DMS53 treated with DMSO at 0.1 percent for 48 hours (cell line): Measurements from ENCODE around the gene MBD1.
"Not testable (repeated sequence)": the region's sequence is repeated elsewhere in the genome, so short reads cannot be mapped to it uniquely, and the experiment has no call there.

Source experiments
- DNase-seq: peaks from one replicate; lab custom pipeline; 2025; ENCODE audit not compliant: unreplicated experiment; lab: John Stamatoyannopoulos, UW

Gene MBD1

DNA sequence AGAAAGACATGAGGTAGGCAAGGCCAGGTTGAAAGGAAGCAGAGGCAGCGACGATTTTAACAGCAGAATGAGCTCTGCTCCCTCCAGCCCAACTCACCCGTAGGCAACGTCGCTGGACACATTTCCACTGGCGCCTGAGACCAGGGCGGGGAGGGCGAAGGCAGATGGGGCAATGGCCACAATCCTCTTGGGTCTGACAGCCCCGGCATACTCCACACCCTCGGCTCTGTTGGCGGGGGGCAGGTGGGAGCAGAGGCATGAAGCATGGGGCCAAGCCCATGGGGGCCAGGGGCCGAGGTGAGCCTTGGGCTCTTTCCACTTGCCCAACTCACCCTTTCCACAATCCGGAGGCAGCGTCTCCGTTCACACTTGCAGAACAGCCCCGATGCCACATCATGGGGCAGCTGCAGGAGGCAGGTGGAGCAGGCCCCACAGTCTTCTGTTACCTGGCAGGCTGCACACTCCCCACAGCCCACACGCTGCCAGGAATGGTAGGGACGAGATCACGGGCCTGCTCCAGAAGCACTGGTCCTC is 5.8 kb downstream of the MBD1 start:
- no peak for DNase-seq

DNA sequence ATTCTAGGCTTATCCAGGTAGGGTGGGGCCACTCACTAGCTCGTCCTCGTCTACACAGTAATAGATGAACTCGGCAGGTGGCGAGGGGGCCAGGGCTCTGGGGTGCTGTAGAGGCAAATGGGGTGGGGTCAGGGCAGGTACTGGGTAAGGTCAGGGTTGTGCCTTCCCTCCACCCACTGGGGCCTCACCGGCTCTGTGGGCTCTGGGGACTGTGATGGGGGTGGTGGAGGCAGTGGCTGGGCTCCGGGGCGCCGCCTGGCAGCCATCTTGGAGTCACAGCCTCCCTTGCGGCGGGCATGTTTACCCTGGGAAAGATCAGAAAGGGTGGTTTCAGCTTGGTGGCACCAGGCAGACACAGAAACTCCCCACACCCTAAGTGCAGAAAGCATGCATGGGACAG is 6.4 kb downstream of the MBD1 start:
- no peak for DNase-seq

DNA sequence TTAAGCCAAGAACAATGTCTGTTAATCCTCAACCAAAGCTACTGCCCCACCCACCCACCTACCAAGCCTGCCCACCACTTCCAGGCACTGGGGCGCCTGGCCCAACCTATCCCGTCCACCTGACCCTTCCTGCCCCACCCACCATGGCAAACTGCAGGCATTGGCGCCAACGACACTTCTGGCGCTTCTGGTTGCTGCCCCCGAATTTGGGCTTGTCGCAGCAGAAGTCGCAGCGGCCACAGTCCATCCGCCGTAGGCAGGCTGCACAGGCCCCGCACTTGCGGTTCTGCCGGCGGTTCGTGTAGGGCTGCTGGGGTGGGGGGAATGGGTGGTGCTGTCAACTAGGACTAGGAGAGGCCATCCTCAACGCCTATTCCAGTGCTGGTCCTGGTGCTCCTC is 7.3 kb downstream of the MBD1 start:
- DNase-seq = no peak

DNA sequence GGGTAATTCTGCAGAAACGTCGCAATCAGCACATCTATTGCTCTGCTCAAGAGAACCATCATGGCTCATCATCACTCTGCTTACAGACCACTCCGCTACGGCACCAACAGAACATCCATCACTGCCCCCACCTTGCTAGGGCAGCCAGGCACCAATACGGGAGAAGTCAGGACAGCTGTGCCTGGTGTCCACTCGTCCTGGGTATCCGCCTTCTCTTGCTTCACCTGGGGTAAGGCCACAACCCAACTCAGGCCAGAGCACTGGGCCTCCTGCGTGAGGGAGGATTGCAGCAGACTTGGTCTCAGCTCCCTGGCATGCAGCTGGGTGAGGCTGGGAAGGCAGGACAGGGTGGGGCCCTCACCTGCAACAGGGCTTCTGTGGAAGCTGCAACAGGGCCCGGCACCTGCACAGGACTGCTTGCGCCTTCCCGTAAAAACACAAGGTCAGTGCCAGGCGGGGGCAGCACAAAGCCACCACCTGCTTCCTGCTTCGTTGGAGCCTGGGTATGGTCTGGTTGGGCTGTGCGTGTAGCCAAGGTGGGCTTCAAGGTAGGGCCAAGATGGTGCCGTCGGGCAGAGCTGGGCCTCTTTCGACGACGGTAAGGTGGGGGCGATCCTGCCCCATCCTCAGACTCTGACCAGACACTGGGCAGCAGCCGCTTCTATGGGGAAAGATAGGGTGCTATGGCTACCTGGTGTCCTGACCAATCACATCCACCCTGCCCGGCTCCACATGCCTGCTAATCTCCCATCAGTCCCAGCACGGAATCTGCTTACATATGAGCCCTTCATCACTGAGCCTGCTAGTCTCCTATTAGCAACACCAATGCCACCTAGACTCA is 7.9 kb downstream of the MBD1 start:
- DNase-seq = no peak

DNA sequence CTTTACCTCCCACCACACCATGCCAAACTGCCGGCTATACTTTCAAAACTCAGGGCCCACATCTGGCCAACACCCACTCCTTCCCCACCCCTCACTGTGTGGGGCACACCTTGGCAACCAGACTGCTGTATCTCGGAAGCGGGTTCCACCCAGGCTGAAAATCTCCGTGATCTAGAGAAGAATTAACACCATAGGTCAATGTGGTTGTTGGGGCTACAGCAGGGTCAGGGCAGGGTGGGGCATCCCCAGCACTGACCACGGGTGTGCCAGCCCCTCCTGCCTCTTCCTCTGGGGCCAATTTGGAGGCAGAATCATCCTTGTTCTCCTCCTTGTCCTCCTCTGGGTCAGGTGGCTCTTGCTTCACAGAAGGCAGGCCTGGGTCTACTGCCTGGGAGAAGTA is 8.8 kb downstream of the MBD1 start:
- DNase-seq = no peak

DNA sequence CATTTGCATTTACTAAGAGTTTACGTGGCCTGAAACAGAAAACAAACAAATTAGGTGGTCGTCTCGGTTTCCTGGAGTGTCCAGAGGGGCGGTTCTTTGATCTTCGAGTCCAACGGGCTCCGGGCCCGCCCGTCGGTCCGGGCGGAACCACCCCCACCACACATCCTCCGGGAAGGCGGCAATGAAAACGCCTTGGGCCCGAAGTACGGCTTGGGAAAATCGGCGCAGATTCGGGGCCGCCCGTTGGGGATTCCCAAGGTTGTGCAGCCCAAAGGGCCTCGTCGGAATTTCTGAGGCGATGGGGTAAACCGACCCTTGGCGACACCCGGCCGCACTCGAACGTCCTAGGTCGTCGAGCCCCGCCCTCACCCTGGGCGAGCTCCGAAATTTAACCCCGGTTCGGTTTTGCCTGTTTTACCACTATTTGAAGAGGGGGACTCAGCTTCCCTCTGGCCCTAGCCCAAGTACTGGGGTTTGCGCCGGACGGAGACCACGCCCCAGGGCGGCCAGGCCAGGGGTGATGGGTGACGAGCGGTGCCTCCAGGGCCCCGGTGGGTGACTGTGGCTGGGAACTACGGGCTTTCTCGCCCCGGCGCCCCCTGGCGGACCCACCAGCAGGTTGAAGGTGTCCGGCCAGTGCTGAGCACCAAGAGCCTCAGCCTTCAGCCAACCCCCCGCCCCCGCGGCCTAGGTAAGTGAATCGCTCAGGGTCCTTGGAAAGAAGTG is 13.1 kb downstream of the MBD1 start:
- peak; percentile 41 for DNase-seq

DNA sequence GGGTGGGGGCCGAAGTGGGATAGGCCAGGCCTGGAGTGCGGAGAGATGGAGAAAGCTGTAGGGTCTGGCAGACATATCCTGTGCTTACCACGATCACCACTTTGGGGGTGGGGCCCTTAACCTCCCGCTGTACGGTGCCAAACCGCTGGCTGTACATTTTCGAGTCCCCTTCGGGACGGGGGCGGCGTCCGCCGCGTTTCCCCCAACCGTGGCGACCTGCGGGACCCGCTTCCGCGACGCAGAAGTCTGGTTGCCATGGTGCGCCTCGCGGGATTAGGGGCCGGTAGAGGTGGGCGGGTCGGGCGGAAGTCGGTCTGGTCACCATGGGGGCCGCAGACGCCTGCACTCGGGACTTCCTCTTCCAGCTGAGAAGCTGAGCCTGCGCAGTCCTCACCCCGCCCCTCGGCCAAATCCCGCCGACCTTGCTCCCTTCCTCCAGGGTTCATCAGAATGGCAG is 15.0 kb downstream of the MBD1 start, which contains the start of gene CFAP53:
Gene CFAP53 (minus strand): TSS at position 248 of the 457 bp plus-strand sequence. CDS start 91 bp downstream, at position 157.
- peak; percentile 19 for DNase-seq

DNA sequence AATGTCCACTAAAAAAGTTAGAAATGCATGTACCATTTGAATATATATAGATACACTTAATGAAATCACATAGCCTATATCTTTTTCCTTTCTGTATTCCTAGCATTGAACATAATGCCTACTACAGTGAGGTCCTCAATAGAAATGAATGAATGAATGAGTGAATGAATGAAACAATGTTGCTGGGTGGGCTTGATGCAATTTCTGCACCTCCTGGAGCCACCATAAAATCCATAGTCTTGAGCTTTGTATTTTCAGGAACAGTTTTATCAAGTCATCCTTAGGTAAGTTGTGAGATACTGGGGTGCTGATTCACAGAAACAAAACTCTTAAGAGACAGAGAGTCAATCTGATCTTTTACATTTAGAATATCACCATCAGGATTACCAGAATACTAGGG is 18.3 kb downstream of the MBD1 start:
- DNase-seq = no peak

DNA sequence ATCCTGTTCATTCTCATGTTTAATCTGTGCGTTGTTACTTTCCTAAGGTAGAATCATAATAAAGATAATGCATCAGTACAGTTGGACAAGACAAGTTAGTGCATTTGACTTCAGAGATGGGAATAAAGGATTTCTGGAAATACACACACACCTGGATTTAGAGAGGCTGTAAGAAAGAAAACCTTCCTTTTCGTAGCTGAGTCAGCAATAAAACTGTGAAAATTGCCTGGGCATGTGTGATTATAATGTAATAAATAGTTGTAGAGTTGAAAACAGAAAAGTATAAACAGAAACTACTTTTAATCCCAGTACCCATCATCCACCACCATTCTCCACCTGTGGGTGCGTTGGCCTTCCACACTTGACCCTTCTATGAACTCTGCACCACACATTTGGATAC is 30.4 kb downstream of the MBD1 start:
- DNase-seq = no peak

DNA sequence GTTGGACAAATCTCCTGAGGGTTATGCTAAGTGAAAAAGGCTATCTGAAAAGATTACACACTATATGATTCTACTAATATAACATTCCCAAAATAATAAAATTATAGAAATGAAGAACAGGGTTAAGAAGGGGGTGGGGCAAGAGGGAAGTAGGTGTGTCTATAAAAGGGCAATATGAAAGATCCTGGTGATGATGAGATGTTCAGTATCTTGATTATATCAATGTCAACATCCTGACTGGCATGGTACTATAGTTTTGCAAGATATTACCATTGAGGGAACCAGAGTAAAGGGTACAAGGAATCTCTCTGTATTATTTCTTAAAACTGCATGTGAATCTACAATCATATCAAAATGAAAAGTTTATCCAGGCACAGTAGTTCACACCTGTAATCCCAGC is 31.7 kb downstream of the MBD1 start:
- DNase-seq = no peak

DNA sequence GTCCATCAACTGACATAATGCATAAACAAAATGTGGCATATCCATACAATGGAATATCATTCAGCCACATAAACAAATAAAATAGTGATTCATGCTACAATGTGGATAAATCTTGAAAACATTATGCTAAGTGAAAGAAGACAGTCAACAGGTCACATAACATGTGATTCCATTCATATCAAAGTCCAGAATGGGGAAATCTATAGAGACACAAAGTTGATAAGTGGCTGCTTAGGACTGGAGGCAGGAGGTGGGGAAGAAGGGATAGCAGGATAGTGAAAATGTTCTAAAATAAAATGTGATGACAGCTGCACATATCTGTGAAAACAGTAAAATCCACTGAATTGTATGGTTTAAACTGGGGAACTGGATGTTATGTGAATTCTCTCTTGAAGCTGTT is 33.8 kb downstream of the MBD1 start:
- no peak for DNase-seq

DNA sequence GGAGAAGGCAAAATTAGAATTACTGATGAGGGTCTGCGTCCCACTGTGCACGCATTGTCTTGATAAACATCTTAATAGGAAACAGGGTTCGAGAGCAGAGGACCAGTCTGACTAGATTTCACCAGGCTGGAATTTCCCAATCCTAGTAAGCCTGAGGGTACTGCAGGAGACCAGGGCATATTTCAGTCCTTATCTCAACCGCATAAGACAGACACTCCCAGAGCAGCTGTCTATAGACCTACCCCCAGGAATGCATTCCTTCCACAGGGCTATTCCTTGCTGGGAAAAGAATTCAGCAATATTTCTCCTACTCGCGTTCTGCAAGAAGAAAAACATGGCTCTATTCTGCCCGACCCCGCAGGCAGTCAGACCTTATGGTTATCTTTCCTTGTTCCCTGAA is 39.6 kb downstream of the MBD1 start:
- not testable (repeated sequence) for DNase-seq

DNA sequence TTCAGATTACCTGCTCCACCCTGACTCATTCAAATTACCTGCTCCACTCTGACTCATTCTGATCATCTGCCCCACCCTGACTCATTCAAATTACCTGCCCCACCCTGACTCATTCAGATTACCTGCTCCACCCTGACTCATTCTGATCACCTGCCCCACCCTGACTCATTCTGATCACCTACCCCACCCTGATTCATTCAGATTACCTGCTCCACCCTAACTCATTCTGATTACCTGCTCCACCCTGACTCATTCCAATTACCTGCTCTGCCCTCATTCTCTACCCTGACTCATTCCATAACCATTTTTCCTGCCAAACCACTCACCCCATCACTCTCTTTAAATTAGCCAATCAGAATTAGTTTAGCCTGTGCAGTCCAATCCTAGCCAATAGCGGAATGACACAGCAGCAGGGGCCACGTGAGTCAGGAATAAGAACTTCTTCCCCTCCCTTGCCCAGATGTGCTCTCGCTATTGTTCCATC is 41.2 kb downstream of the MBD1 start:
- no peak for DNase-seq

DNA sequence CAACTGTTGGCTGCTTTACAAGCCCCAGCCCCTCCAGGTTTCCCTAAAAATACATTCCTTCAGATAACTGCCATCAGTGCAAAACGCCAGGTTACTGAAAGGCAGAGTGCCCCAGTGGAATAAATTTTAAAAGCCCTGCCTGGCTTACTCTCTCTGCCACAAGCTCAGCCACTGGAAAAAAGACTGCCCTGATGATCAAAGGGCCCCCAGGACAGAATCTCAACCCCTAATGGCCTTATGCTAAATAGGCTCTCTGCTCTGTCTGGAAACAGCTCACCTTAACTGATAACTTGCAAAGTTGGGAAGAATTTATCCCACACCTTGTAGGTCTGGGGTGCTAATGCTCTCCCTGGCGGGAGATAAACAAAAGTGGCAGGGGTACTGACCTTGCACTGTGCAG is 48.9 kb downstream of the MBD1 start:
- DNase-seq = no peak

DNA sequence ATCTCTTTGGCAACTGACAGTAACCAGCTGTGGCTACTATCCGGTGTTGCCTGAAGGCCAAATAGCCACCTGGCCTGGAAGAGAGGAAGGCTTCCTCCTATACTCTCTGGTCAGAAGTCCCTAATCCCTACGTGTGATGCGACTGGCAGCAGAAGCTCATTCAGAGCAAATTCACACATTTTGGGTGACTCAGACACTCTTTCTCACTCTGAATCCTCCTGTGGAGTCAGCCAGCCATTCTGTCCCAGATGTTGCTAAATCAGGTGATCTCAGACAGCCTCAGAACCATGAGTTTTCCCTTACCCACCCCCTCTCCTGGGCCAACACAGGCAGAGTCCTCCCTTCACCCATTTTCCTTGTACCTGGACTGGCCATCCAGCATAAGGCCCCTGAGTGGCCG is 49.7 kb downstream of the MBD1 start:
- DNase-seq = no peak

DNA sequence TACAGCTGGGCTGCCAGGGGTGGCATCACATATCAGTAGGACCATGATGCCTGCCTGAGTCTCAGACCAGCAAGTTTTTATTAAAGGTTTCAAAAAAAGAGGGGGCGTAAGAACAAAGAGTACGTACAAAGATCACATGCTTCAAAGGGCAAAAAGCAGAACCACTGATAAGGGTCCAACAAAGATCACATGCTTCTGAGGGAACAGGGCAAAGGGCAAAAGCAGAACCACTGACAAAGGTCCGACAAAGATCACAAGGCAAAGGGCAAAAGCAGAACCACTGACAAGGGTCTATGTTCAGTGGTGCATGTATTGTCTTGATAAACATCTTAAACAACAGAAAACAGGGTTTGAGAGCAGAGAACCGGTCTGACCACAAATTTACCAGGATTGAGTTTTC is 61.1 kb downstream of the MBD1 start:
- not testable (repeated sequence) for DNase-seq
